GM23248 (cell line): ENCODE measurements around the gene COL27A1. TPM values are rescaled to one million over a fixed set of nuclear protein-coding genes. Genes with fewer than 3 reads are reported as not detected.

Experiments used
- DNase-seq: peaks from one replicate; pipeline ENCODE4 v3.0.0-alpha.2; 2015
- H2AFZ ChIP-seq: fragments of 200-600 bp; sonication (generic); 2 replicates; pipeline ENCODE4 v1.6.1; 2016; ENCODE audit warnings: antibody characterized with exemption
- H3F3A ChIP-seq: fragments of 200-600 bp; sonication (generic); 2 replicates; pipeline ENCODE4 v1.6.1; 2016; ENCODE audit warnings: mild to moderate bottlenecking, antibody characterized with exemption, mixed run types; ENCODE audit not compliant: insufficient read depth
- H3K27ac ChIP-seq: fragments of 200-600 bp; sonication (generic); 2 replicates; pipeline ENCODE4 v1.5.1; 2016; ENCODE audit warnings: mild to moderate bottlenecking
- H3K27me3 ChIP-seq: fragments of 200-600 bp; sonication (generic); replicated peaks from 2 replicates; pipeline ENCODE4 v1.6.1; 2016; ENCODE audit warnings: mild to moderate bottlenecking; ENCODE audit not compliant: insufficient read depth
- H3K36me3 ChIP-seq: fragments of 200-600 bp; sonication (generic); 2 replicates; pipeline ENCODE4 v1.6.1; 2016; ENCODE audit warnings: low read depth, mild to moderate bottlenecking
- H3K4me1 ChIP-seq: fragments of 200-600 bp; sonication (generic); 2 replicates; pipeline ENCODE4 v1.6.1; 2016; ENCODE audit warnings: mild to moderate bottlenecking; ENCODE audit not compliant: insufficient read depth
- H3K4me2 ChIP-seq: fragments of 200-600 bp; sonication (generic); one replicate; pipeline ENCODE4 v1.6.1; 2016; ENCODE audit warnings: mild to moderate bottlenecking; ENCODE audit not compliant: unreplicated experiment
- H3K4me3 ChIP-seq: fragments of 200-600 bp; sonication (generic); 2 replicates; pipeline ENCODE4 v1.5.1; 2016; ENCODE audit warnings: mild to moderate bottlenecking
- H3K79me2 ChIP-seq: fragments of 200-600 bp; sonication (generic); 2 replicates; pipeline ENCODE4 v1.6.1; 2016; ENCODE audit warnings: mild to moderate bottlenecking; ENCODE audit not compliant: insufficient read depth
- H3K9ac ChIP-seq: fragments of 200-600 bp; sonication (generic); 2 replicates; pipeline ENCODE4 v1.6.1; 2016; ENCODE audit warnings: mild to moderate bottlenecking
- H3K9me2 ChIP-seq: fragments of 200-600 bp; sonication (generic); 2 replicates; pipeline ENCODE4 v1.6.1; 2016; ENCODE audit warnings: mixed run types, mild to moderate bottlenecking, moderate library complexity; ENCODE audit not compliant: insufficient read depth
- H3K9me3 ChIP-seq: fragments of 200-600 bp; sonication (generic); one replicate; pipeline ENCODE4 v1.6.1; 2017; ENCODE audit warnings: low read depth
- H4K20me1 ChIP-seq: fragments of 200-600 bp; sonication (generic); 2 replicates; pipeline ENCODE4 v1.6.0; 2016; ENCODE audit not compliant: insufficient read depth
- EZH2 ChIP-seq: fragments of 200-600 bp; sonication (generic); IDR thresholded peaks from 2 replicates; pipeline ENCODE4 v1.6.1; 2018; ENCODE audit warnings: antibody characterized with exemption, mild to moderate bottlenecking; ENCODE audit not compliant: insufficient read depth, poor library complexity, severe bottlenecking
- EZH2phosphoT487 ChIP-seq: fragments of 200-600 bp; sonication (generic); IDR thresholded peaks from 2 replicates; pipeline ENCODE4 v1.6.1; 2018; ENCODE audit warnings: antibody characterized with exemption, moderate library complexity, mild to moderate bottlenecking, low read depth; ENCODE audit not compliant: insufficient read depth
- WGBS, 2 experiments: methylation state at CpG; one replicate each; pipeline ENCODE4 v1.1.6; 2015 to 2017; ENCODE audit warnings: low lambda C conversion rate in 2 of 2, low coverage in 1 of 2; ENCODE audit errors: missing lambda C conversion rate in 2 of 2; 5-methylcytosine and 5-hydroxymethylcytosine counted together
- in situ Hi-C: fragments of 300-500 bp; cut with MboI; formaldehyde crosslinking; loops from 2 replicates; pipeline ENCODE4 v1.15.0; 2020
- polyA plus RNA-seq: library from polyadenylated mRNA; unstranded; fragments of >200 nt; fragmentation: Nextera tagmentation; extraction: Ambion mirVana; gene quantifications from 2 replicates; pipeline ENCODE4 v1.2.1, GENCODE V29; 2016
- total RNA-seq: library from RNA; depleted of rRNA; stranded (reverse); fragments of >200 nt; shearing (Covaris generic); gene quantifications from 2 replicates; pipeline ENCODE4 v1.2.3, GENCODE V29; 2014

COL27A1 gene
- total and polyA plus RNA-seq, 2 experiments from 2014 or later, result 1.6 to 2.3 TPM

DNA sequence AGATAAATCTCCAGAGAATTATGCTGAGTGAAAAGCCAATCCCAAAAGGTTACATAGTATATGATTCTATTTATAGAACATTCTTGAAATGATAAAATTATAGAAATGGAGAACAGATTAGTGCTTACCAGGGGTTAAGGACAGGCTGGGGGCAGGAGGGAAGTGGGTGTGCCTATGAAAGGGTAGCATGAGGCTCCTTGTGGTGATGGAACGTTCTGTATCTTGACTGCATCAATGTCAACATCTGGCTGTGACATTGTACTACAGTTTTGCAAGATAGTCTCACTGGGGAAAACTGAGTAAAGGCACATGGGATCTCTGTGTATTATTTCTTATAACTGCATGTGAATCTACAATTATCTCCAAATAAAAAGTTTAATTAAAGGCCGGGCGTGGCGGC, 196.6 kb downstream of the COL27A1 start:
- Histone ChIP-seq H3K27me3 (no peaks in the 10 kb centered on the region), H4K20me1 (no peaks in the 10 kb centered on the region), H3K36me3 (peaks cover 7% of the 10 kb centered on the region; the same call in 1 of the 2 replicates), H3K4me2 (no peak overlapping the region), H3K27ac (no peak overlapping the region), H2AFZ (no peak overlapping the region), H3F3A (peaks cover 18% of the 10 kb centered on the region), H3K9me2 (no peaks in the 10 kb centered on the region), H3K79me2 (no peaks in the 10 kb centered on the region), H3K4me1 (peaks cover 26% of the 10 kb centered on the region), H3K9ac (no peak overlapping the region), H3K9me3 (no peaks in the 10 kb centered on the region), H3K4me3 (no peak overlapping the region)
- 81 to 86% methylated on average over 4 of the region's 4 CpGs for WGBS, 2 experiments
- TF ChIP-seq EZH2phosphoT487 (no peak), EZH2 (no peak)
- DNase-seq, result no peak
- in situ Hi-C loops, result no loop called here

DNA sequence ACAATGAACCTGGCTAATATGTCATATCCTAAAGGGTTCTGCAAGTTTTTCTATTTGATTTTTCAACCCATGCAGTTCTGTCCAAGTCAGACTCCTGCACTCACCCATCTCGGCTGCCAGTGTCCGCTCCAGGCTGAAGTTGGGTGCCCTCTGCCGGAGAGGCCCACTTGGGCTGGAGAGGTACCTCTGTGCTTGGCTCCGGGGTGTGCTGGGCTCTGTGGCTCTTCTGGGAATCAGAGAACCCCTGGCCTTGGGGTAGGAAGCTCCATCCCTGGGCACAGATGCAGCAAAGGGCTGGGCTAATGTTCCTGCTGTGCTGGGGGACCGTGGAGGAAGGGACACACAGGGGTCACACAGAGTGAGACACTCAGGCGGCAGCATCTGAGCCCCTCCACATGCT, 200.5 kb downstream of the COL27A1 start:
- Histone ChIP-seq H2AFZ (no peak overlapping the region), H3F3A (no peaks in the 10 kb centered on the region), H3K36me3 (peaks cover 14% of the 10 kb centered on the region; the same call in 1 of the 2 replicates), H3K9ac (no peak overlapping the region), H3K79me2 (no peaks in the 10 kb centered on the region), H3K9me2 (no peaks in the 10 kb centered on the region), H3K4me1 (peaks cover 11% of the 10 kb centered on the region), H3K9me3 (no peaks in the 10 kb centered on the region), H3K27ac (no peak overlapping the region), H3K4me2 (no peak overlapping the region), H3K27me3 (no peaks in the 10 kb centered on the region), H4K20me1 (no peaks in the 10 kb centered on the region), H3K4me3 (no peak overlapping the region)
- 84 to 88% methylated on average over 6 of the region's 6 CpGs for WGBS, 2 experiments
- DNase-seq, result no peak
- in situ Hi-C loops, result no loop called here
- TF ChIP-seq EZH2phosphoT487 (no peak), EZH2 (no peak)

DNA sequence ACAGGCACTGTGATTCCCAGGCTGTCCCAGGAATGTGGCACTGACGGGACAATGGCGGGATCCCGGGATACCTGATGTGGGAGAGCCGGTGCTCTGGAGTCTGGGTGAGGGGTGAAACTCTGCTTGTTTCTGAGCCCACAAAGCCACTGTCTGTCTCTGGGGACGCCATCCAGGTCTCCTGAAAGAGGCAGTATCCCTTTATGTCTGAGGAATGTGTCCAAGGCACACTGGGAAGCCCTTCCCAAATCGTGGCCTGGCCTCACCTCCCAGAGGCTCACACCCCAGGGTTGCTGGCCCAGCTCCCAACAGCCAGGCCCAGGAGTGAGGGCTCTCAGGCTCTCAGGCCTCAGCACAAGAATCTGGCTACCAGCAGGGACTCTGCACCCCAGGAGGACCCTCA, 201.5 kb downstream of the COL27A1 start:
- no peaks in the 10 kb centered on the region for H3K79me2 ChIP-seq
- WGBS, 2 experiments, result 75 to 76% methylated on average over 6 of the region's 6 CpGs
- peaks cover 11% of the 10 kb centered on the region for H3K4me1 ChIP-seq
- no peak overlapping the region for H3K4me3 ChIP-seq
- H3K36me3 ChIP-seq, result peaks cover 19% of the 10 kb centered on the region; the same call in 1 of the 2 replicates
- H3K9me3 ChIP-seq, result no peaks in the 10 kb centered on the region
- H3K27me3 ChIP-seq, result no peaks in the 10 kb centered on the region
- DNase-seq, result no peak
- H3K9me2 ChIP-seq, result no peaks in the 10 kb centered on the region
- H3K27ac ChIP-seq, result no peak overlapping the region
- no peaks in the 10 kb centered on the region for H4K20me1 ChIP-seq
- in situ Hi-C loops, result no loop called here
- no peak overlapping the region for H2AFZ ChIP-seq
- no peak overlapping the region for H3K4me2 ChIP-seq
- no peak for TF ChIP-seq EZH2phosphoT487
- no peak for TF ChIP-seq EZH2
- H3K9ac ChIP-seq, result no peak overlapping the region
- no peaks in the 10 kb centered on the region for H3F3A ChIP-seq

DNA sequence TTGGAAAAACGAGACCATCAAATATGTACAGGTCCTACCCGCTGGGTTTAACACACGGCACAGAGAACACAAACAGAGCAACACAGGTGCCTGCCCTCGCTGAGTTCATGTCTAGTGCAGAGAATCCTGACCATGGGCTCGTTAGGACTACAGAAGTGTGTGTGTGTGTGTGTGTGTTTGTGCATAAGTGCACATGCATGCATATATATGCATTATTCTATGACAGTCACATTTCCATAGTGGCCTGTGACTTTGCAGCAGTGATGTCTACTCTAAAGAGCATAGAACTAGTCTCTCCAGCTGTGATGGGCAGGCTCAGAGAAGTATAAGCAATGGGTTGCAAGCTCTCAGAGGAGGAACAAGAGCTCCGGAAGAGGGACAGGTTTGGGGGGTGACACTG, 202.0 kb downstream of the COL27A1 start:
- H3K27ac ChIP-seq, result no peak overlapping the region
- H3K9me3 ChIP-seq, result no peaks in the 10 kb centered on the region
- H3K4me1 ChIP-seq, result peaks cover 11% of the 10 kb centered on the region
- H3K4me2 ChIP-seq, result no peak overlapping the region
- no peaks in the 10 kb centered on the region for H3K27me3 ChIP-seq
- no peaks in the 10 kb centered on the region for H3K9me2 ChIP-seq
- H3K36me3 ChIP-seq, result peaks cover 19% of the 10 kb centered on the region; the same call in 1 of the 2 replicates
- no peak overlapping the region for H3K4me3 ChIP-seq
- H3F3A ChIP-seq, result no peaks in the 10 kb centered on the region
- 75 to 81% methylated on average over 6 of the region's 6 CpGs for WGBS, 2 experiments
- H3K9ac ChIP-seq, result no peak overlapping the region
- TF ChIP-seq EZH2phosphoT487, result no peak
- TF ChIP-seq EZH2, result no peak
- in situ Hi-C loops, result no loop called here
- no peaks in the 10 kb centered on the region for H3K79me2 ChIP-seq
- no peak for DNase-seq
- no peaks in the 10 kb centered on the region for H4K20me1 ChIP-seq
- H2AFZ ChIP-seq, result no peak overlapping the region

DNA sequence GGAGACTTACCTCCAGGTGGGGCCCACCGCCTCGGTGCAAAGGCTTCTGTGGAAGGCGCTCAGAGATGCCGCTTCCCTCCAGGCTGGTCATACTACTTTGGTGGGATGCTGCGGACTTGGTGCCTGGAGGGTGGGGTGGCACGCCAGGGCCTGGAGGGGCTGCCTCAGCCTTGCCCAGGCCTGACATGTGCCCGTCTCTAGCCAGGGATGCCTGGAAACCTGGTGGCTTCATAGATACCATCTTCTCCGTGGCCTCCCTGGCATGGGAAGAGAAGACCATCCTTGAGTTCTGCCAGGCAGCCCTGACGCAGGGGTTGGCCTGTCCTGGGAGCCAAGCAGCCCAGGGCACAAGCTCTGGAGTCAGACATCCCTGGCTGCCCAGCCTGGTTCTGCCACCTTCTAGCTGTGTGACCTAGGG, 202.6 kb downstream of the COL27A1 start:
- in situ Hi-C loops, result no loop called here
- WGBS, 2 experiments, result 97% methylated on average over 7 to 9 of the region's 9 CpGs
- Histone ChIP-seq H3K9ac (no peak overlapping the region), H3K27ac (no peak overlapping the region), H3F3A (no peaks in the 10 kb centered on the region), H3K4me1 (peaks cover 11% of the 10 kb centered on the region), H3K9me2 (no peaks in the 10 kb centered on the region), H2AFZ (no peak overlapping the region), H3K79me2 (no peaks in the 10 kb centered on the region), H3K27me3 (no peaks in the 10 kb centered on the region), H3K9me3 (no peaks in the 10 kb centered on the region), H4K20me1 (no peaks in the 10 kb centered on the region), H3K4me2 (no peak overlapping the region), H3K36me3 (peaks cover 19% of the 10 kb centered on the region; the same call in 1 of the 2 replicates), H3K4me3 (no peak overlapping the region)
- no peak for DNase-seq
- TF ChIP-seq EZH2phosphoT487, result no peak
- no peak for TF ChIP-seq EZH2
